NCI-H2029 (cell line): Measurements from ENCODE around the gene PTCH2.

Source experiments
- DNase-seq: peaks from one replicate; lab custom pipeline; 2025; lab: John Stamatoyannopoulos, UW

PTCH2 gene

GRCh38 chr1:44842862-44843655 lies at the start of gene PTCH2:
Gene PTCH2, minus strand, starts transcription at chr1:44843253. Its CDS starts 321 bp downstream, at chr1:44842932.
- peak; percentile 53 for DNase-seq

GRCh38 chr1:44890007-44890406 lies 47.0 kb upstream of the PTCH2 start:
- DNase-seq, result no peak

GRCh38 chr1:44885406-44885805 lies 42.4 kb upstream of the PTCH2 start:
- no peak for DNase-seq

GRCh38 chr1:44884746-44885145 lies 41.7 kb upstream of the PTCH2 start:
- DNase-seq, result peak; percentile 44

GRCh38 chr1:44881011-44881632 lies 38.1 kb upstream of the PTCH2 start:
- DNase-seq, result no peak

GRCh38 chr1:44874155-44874554 lies 31.1 kb upstream of the PTCH2 start:
- DNase-seq, result no peak

GRCh38 chr1:44870096-44870495 lies 27.0 kb upstream of the PTCH2 start:
- no peak for DNase-seq

- DNase-seq, result no peak
Observed at GRCh38 chr1:44867801-44868200, 24.7 kb upstream of the PTCH2 start.

GRCh38 chr1:44862829-44863401 lies 19.9 kb upstream of the PTCH2 start:
- no peak for DNase-seq

- no peak for DNase-seq
Observed at GRCh38 chr1:44860891-44861425, 17.9 kb upstream of the PTCH2 start.

GRCh38 chr1:44860331-44860730 lies 17.3 kb upstream of the PTCH2 start:
- no peak for DNase-seq

GRCh38 chr1:44857446-44857845 lies 14.4 kb upstream of the PTCH2 start:
- DNase-seq, result no peak

GRCh38 chr1:44855742-44856141 lies 12.7 kb upstream of the PTCH2 start:
- no peak for DNase-seq

- no peak for DNase-seq
Observed at GRCh38 chr1:44854970-44855369, 11.9 kb upstream of the PTCH2 start.

GRCh38 chr1:44853201-44853600 lies 10.1 kb upstream of the PTCH2 start:
- DNase-seq, result no peak

- DNase-seq, result no peak
Observed at GRCh38 chr1:44851308-44851707, 8.3 kb upstream of the PTCH2 start.

GRCh38 chr1:44849575-44850132 lies 6.6 kb upstream of the PTCH2 start:
- DNase-seq, result no peak

GRCh38 chr1:44848456-44849181 lies 5.6 kb upstream of the PTCH2 start:
- no peak for DNase-seq

GRCh38 chr1:44847845-44848244 lies 4.8 kb upstream of the PTCH2 start:
- DNase-seq, result no peak

- no peak for DNase-seq
Observed at GRCh38 chr1:44846985-44847384, 3.9 kb upstream of the PTCH2 start.

- no peak for DNase-seq
Observed at GRCh38 chr1:44842486-44842861, 579 bp downstream of the PTCH2 start.

- no peak for DNase-seq
Observed at GRCh38 chr1:44839576-44839975, 3.5 kb downstream of the PTCH2 start.
